A673 (cell line): Measurements from ENCODE around the gene MT3. TPM values are rescaled to one million over a fixed set of nuclear protein-coding genes. Genes with fewer than 3 reads are reported as not detected.
A peak's percentile ranks its signal among the peaks of the same experiment; 100 is the strongest.

ENCODE experiments used
- BruUV-seq: library from RNA; stranded (reverse); fragments of 400-500 nt; replicated peaks from 2 replicates; lab custom pipeline; 2021; lab: Mats Ljungman, UMichigan
- CTCF ChIA-PET: fragments of 300-600 bp; sonication (Branson Sonifier 250); formaldehyde crosslinking; loops from one replicate; lab custom pipeline; 2022; ENCODE audit warnings: antibody characterized with exemption; lab: Charles Lee
- POLR2A ChIA-PET: fragments of 300-600 bp; sonication (Branson Sonifier 250); formaldehyde crosslinking; loops from one replicate; lab custom pipeline; 2022; ENCODE audit warnings: antibody characterized with exemption; ENCODE audit not compliant: low non-redundant PET; lab: Charles Lee
- DNase-seq: peaks from one replicate; pipeline ENCODE4 v3.0.0-alpha.2; 2015; ENCODE audit warnings: low spot score
- H3K27ac ChIP-seq: fragments of 200-600 bp; sonication (generic); 2 replicates; pipeline ENCODE4 v1.5.1; 2016; ENCODE audit warnings: mixed run types, low read depth, mild to moderate bottlenecking, mixed read lengths, antibody characterized with exemption, low read length; ENCODE audit not compliant: poor library complexity, severe bottlenecking
- H3K27me3 ChIP-seq: fragments of 200-600 bp; sonication (generic); replicated peaks from 2 replicates; pipeline ENCODE4 v1.6.1; 2017; ENCODE audit warnings: mixed run types, low read depth, mild to moderate bottlenecking, mixed read lengths, antibody characterized with exemption, low read length; ENCODE audit not compliant: insufficient read depth, poor library complexity
- H3K36me3 ChIP-seq: fragments of 200-600 bp; sonication (generic); 2 replicates; pipeline ENCODE4 v1.6.1; 2016; ENCODE audit warnings: mixed run types, mild to moderate bottlenecking, mixed read lengths, antibody characterized with exemption, low read length; ENCODE audit not compliant: insufficient read depth, poor library complexity, severe bottlenecking
- H3K4me1 ChIP-seq: fragments of 200-600 bp; sonication (generic); 2 replicates; pipeline ENCODE4 v1.6.1; 2017; ENCODE audit warnings: mixed run types, mild to moderate bottlenecking, mixed read lengths, antibody characterized with exemption, low read length; ENCODE audit not compliant: insufficient read depth, poor library complexity, severe bottlenecking
- H3K4me3 ChIP-seq: fragments of 200-600 bp; sonication (generic); 2 replicates; pipeline ENCODE4 v1.5.1; 2016; ENCODE audit warnings: low read depth, mixed run types, mild to moderate bottlenecking, mixed read lengths, low read length; ENCODE audit not compliant: poor library complexity, severe bottlenecking
- H3K9me3 ChIP-seq: fragments of 200-600 bp; sonication (generic); 2 replicates; pipeline ENCODE4 v1.6.1; 2016; ENCODE audit warnings: mixed run types, low read depth, mild to moderate bottlenecking, mixed read lengths, antibody characterized with exemption, low read length; ENCODE audit not compliant: poor library complexity, severe bottlenecking
- EZH2 ChIP-seq: fragments of 200-600 bp; sonication (generic); IDR thresholded peaks from 2 replicates; pipeline ENCODE4 v1.6.1; 2017; ENCODE audit warnings: borderline replicate concordance, low read depth, mild to moderate bottlenecking, mixed read lengths, antibody characterized with exemption, low read length; ENCODE audit not compliant: poor library complexity, severe bottlenecking
- intact Hi-C: fragments of 100-400 bp; cut with micrococcal nuclease; formaldehyde crosslinking; loops from one replicate; pipeline ENCODE4 v1.10.0; 2022; ENCODE audit not compliant: unreplicated experiment
- total RNA-seq: library from RNA; stranded (reverse); gene quantifications from 2 replicates; pipeline ENCODE4 v1.2.3, GENCODE V29; 2021
- TF ChIP-seq, protein P1 (sequence below): fragments of 300-800, 200-600 bp; sonication (generic); conservative IDR thresholded peaks from 2 replicates; pipeline ENCODE4 v1.5.1; 2017; ENCODE audit warnings: low read depth, mild to moderate bottlenecking, antibody characterized with exemption, low read length, moderate library complexity, mixed read lengths

MT3 gene
- total RNA-seq, 1 experiment from 2014 or later: not detected

DNA sequence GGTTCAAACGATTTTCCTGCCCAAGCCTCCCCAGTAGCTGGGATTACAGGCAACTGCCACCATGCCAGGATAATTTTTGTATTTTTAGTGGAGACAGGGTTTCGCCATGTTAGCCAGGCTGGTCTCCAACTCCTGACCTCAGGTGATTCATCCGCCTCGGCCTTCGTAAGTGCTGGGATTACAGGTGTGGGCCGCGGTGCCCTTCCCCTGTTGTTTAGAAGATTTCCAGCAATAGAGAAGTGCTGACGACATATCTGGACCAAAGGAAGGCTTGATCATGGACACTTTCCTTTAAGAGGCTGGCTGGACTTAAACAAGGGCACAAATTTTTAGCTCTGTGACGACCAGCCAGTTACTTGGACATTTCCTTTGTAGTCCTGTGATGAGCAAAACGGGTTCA lies 41.9 kb downstream of the MT3 start:
- ChIA-PET POLR2A (interaction anchor here (0.6 kb wide), 1 partner anchor 16 kb away, joined by 3 read pairs; no protein-coding TSS in a partner anchor), CTCF (no interaction called here)
- DNase-seq: no peak
- no peaks in the 10 kb centered on the region for H3K36me3 ChIP-seq
- H3K27ac ChIP-seq: no peak overlapping the region
- H3K9me3 ChIP-seq: no peaks in the 10 kb centered on the region
- H3K4me3 ChIP-seq: no peak overlapping the region
- BruUV-seq: no TSS peak
- H3K27me3 ChIP-seq: peaks cover 42% of the 10 kb centered on the region
- TF ChIP-seq EZH2: no peak
- TF ChIP-seq, protein P1, sequence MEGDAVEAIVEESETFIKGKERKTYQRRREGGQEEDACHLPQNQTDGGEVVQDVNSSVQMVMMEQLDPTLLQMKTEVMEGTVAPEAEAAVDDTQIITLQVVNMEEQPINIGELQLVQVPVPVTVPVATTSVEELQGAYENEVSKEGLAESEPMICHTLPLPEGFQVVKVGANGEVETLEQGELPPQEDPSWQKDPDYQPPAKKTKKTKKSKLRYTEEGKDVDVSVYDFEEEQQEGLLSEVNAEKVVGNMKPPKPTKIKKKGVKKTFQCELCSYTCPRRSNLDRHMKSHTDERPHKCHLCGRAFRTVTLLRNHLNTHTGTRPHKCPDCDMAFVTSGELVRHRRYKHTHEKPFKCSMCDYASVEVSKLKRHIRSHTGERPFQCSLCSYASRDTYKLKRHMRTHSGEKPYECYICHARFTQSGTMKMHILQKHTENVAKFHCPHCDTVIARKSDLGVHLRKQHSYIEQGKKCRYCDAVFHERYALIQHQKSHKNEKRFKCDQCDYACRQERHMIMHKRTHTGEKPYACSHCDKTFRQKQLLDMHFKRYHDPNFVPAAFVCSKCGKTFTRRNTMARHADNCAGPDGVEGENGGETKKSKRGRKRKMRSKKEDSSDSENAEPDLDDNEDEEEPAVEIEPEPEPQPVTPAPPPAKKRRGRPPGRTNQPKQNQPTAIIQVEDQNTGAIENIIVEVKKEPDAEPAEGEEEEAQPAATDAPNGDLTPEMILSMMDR: no peak
- intact Hi-C loops: no loop called here
- H3K4me1 ChIP-seq: peaks cover 6% of the 10 kb centered on the region

DNA sequence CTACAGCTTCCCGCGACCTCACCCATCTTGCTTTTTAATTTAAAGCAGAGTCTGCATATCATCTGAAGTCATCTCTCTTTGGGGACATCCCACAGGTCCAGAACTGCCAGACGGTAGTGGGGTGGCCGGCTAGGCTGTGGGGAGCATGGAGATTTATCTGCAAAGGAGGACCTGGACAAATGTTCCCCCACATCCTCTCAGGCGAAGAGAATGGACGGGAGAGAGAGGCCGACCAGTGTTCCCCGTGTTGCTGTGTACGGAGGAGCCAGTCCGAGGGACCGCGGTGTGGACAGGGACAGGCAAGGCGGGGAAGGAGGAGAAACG lies 42.5 kb downstream of the MT3 start:
- BruUV-seq: no TSS peak
- intact Hi-C loops: no loop called here
- H3K9me3 ChIP-seq: no peaks in the 10 kb centered on the region
- no peak overlapping the region for H3K4me3 ChIP-seq
- no peak overlapping the region for H3K27ac ChIP-seq
- H3K4me1 ChIP-seq: peaks cover 6% of the 10 kb centered on the region
- H3K27me3 ChIP-seq: peaks cover 48% of the 10 kb centered on the region
- ChIA-PET CTCF (no interaction called here), POLR2A (no interaction called here)
- TF ChIP-seq EZH2: no peak
- TF ChIP-seq, protein P1: no peak
- H3K36me3 ChIP-seq: no peaks in the 10 kb centered on the region
- DNase-seq: no peak

GRCh38 chr16:56632156-56632847 lies 43.0 kb downstream of the MT3 start, which contains the start of gene MT1M:
TSS of gene MT1M (plus strand) at chr16:56632659. CDS start at chr16:56632732, 73 bp downstream.
- Histone ChIP-seq H3K36me3 (no peaks in the 10 kb centered on the region), H3K4me3 (peak within 1 kb of the TSS; percentile 23), H3K4me1 (peaks cover 2% of the 10 kb centered on the region), H3K27me3 (peaks cover 53% of the 10 kb centered on the region), H3K27ac (no peak within 1 kb of the TSS), H3K9me3 (no peaks in the 10 kb centered on the region)
- intact Hi-C loops: no loop called here
- no peak for DNase-seq
- no peak for TF ChIP-seq EZH2
- TF ChIP-seq, protein P1: no peak
- POLR2A ChIA-PET: no interaction called here
- CTCF ChIA-PET: no interaction called here
- no TSS peak for BruUV-seq
